K562 (cell line): Measurements from ENCODE around the gene SIRT3. TPM values are rescaled to one million over a fixed set of nuclear protein-coding genes. Genes with fewer than 3 reads are reported as not detected.
A peak's percentile ranks its signal among the peaks of the same experiment; 100 is the strongest.

Source experiments
- CAMTA2 ChIP-seq: fragments of 250-450 bp; sonication (Bioruptor Pico); conservative IDR thresholded peaks from 2 replicates; pipeline ENCODE4 v1.5.1; 2022
- NCOA6 ChIP-seq: fragments of 450-650 bp; IDR thresholded peaks from 2 replicates; pipeline ENCODE4 v1.6.1; 2017; ENCODE audit warnings: mild to moderate bottlenecking
- POU5F1 ChIP-seq: fragments of 150-350 bp; IDR thresholded peaks from 2 replicates; pipeline ENCODE4 v1.6.1; 2014; ENCODE audit warnings: borderline replicate concordance, low read length, low read depth, mild to moderate bottlenecking; ENCODE audit not compliant: partially characterized antibody
- TCF15 ChIP-seq: fragments of 250-450 bp; sonication (Bioruptor Pico); IDR thresholded peaks from 2 replicates; pipeline ENCODE4 v1.8.0; 2022; ENCODE audit warnings: moderate library complexity, mild to moderate bottlenecking, inconsistent platforms
- ZBTB34 ChIP-seq: fragments of 250-450 bp; sonication (Bioruptor Pico); IDR thresholded peaks from 2 replicates; pipeline ENCODE4 v1.8.0; 2021; ENCODE audit warnings: mild to moderate bottlenecking, moderate library complexity
- ZNF644 ChIP-seq: fragments of 200-800 bp; sonication (Bioruptor generic); IDR thresholded peaks from 2 replicates; pipeline ENCODE4 v1.6.1; 2016; ENCODE audit warnings: low read depth, missing genetic modification characterization, missing compliant biosample characterization
- polyA plus RNA-seq, 8 experiments: library from polyadenylated mRNA; depleted of rRNA in 4 of 8; stranded (reverse) in 5 of 8; unstranded in 3 of 8; fragments of >200 nt; fragmentation: Nextera tagmentation in 2 of 8; fragmentation: Illumina TruSeq in 1 of 8; extraction: Ambion mirVana in 2 of 8; extraction: Trizol in 1 of 8; gene quantifications; 2 replicates each; pipeline versions ENCODE4 v1.2.1 to v1.2.3, GENCODE V29; 2011 to 2014; ENCODE audit warnings: inconsistent platforms in 1 of 8, missing spikeins in 1 of 8
- total RNA-seq, 7 experiments: library from RNA; depleted of rRNA in 6 of 7; stranded (reverse); fragments of >200 nt in 6 of 7; fragmentation: Illumina TruSeq in 2 of 7; extraction: Trizol in 2 of 7; gene quantifications; 2 replicates each; pipeline versions ENCODE4 v1.2.1 to v1.2.3, GENCODE V29; 2011 to 2021; ENCODE audit warnings: low replicate concordance in 1 of 7
- TF ChIP-seq, protein P1 (sequence below): fragments of 250-450 bp; sonication (Bioruptor Pico); IDR thresholded peaks from 2 replicates; pipeline ENCODE4 v1.4.0; 2020; ENCODE audit warnings: mild to moderate bottlenecking, moderate library complexity, borderline replicate concordance
- TF ChIP-seq, protein P2 (sequence below): fragments of 450-650 bp; IDR thresholded peaks from 2 replicates; pipeline ENCODE4 v1.6.1; 2018; ENCODE audit warnings: mild to moderate bottlenecking, low read depth; ENCODE audit not compliant: partially characterized antibody

SIRT3 gene
- total and polyA plus RNA-seq, 9 of the 15 experiments (the other 6 are each of a cell fraction or from before 2014, with no cell fraction given): 1.9 to 27.5 (median 14.5) TPM

DNA sequence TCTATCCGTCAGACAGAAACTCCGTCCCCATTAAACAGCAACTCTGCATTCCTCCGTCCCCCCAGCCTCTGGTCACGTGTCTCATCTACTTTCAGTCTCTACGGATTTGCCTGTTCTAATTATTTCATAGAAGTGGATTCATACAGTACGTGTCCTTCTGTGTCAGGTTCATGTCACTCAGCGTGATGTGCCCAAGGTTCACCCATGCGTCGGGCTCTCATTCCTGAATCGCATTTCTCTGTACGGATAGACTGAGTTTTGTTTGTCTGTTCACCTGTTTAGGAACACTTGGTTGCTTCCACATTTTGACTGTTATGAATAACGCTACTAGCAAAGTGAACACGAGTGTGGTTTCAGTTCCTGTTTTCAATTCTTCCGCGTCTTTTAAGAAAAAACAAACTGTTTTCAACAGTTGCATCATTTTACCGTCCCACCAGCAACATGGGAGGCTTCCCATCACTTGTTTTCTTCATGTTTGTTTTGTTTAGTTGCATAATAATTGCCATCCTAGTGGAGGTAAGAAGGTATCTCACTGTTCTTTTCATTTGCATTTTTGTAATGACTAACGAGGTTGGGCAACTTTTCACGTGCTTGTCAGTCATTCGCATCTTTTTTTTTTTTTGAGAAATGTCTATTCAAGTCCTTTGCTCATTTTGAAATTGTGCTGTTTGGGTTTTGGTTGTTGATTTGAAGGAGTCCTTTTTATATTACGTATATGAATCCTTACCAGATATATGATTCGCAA is 33.2 kb upstream of the SIRT3 start (continued):
- TF ChIP-seq, protein P1, sequence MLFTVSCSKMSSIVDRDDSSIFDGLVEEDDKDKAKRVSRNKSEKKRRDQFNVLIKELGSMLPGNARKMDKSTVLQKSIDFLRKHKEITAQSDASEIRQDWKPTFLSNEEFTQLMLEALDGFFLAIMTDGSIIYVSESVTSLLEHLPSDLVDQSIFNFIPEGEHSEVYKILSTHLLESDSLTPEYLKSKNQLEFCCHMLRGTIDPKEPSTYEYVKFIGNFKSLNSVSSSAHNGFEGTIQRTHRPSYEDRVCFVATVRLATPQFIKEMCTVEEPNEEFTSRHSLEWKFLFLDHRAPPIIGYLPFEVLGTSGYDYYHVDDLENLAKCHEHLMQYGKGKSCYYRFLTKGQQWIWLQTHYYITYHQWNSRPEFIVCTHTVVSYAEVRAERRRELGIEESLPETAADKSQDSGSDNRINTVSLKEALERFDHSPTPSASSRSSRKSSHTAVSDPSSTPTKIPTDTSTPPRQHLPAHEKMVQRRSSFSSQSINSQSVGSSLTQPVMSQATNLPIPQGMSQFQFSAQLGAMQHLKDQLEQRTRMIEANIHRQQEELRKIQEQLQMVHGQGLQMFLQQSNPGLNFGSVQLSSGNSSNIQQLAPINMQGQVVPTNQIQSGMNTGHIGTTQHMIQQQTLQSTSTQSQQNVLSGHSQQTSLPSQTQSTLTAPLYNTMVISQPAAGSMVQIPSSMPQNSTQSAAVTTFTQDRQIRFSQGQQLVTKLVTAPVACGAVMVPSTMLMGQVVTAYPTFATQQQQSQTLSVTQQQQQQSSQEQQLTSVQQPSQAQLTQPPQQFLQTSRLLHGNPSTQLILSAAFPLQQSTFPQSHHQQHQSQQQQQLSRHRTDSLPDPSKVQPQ (CRISPR knock-in tag): no peak
- TF ChIP-seq ZBTB34 (CRISPR knock-in tag): no peak
- no peak for TF ChIP-seq CAMTA2 (CRISPR knock-in tag)
- TF ChIP-seq NCOA6: no peak
- TF ChIP-seq TCF15: no peak
- TF ChIP-seq, protein P2, sequence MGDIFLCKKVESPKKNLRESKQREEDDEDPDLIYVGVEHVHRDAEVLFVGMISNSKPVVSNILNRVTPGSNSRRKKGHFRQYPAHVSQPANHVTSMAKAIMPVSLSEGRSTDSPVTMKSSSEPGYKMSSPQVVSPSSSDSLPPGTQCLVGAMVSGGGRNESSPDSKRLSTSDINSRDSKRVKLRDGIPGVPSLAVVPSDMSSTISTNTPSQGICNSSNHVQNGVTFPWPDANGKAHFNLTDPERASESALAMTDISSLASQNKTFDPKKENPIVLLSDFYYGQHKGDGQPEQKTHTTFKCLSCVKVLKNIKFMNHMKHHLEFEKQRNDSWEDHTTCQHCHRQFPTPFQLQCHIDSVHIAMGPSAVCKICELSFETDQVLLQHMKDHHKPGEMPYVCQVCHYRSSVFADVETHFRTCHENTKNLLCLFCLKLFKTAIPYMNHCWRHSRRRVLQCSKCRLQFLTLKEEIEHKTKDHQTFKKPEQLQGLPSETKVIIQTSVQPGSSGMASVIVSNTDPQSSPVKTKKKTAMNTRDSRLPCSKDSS: no peak
- TF ChIP-seq POU5F1: no peak
- TF ChIP-seq ZNF644 (tag): peak; percentile 81
- TF ChIP-seq, all 486 proteins: peak for 109
